ENCODE measurements around the gene SPX. TPM values are rescaled to one million over a fixed set of nuclear protein-coding genes. Genes with fewer than 3 reads are reported as not detected.

The SPX gene
- total RNA-seq, 1 experiment from 2014 or later: 0.39 TPM

GRCh38 chr12:21500786-21501257 is 25.3 kb upstream of the SPX start:
- peak overlapping the region; percentile 91 for H3K4me2 ChIP-seq
- no peaks in the 10 kb centered on the region for H3K9me3 ChIP-seq (ENCODE audit: insufficient read depth, low read depth)
- H3K79me2 ChIP-seq (ENCODE audit: low read depth): peaks cover 56% of the 10 kb centered on the region
- TSS peak; percentile 56 for BruUV-seq (replicated peaks)
- TF ChIP-seq EZH2 (IDR thresholded peaks at IDR 0.05; ENCODE audit: low read depth): no peak
- TF ChIP-seq CTCF (conservative IDR thresholded peaks at IDR 0.05): no peak
- H3K4me1 ChIP-seq (replicated peaks; ENCODE audit: insufficient read depth): peaks cover 28% of the 10 kb centered on the region
- H3K4me3 ChIP-seq: peak overlapping the region; percentile 93
- H3K27ac ChIP-seq: 0 out of 2 replicates have a peak overlapping the region, but pooled peaks have one; percentile 31
- H3K27me3 ChIP-seq (ENCODE audit: insufficient read depth, low read depth): no peaks in the 10 kb centered on the region
- no peaks in the 10 kb centered on the region; the same call in 1 of the 2 replicates for H4K20me1 ChIP-seq (ENCODE audit: insufficient read depth)
- H2AFZ ChIP-seq: peak overlapping the region; percentile 85
- H3F3A ChIP-seq (ENCODE audit: insufficient read depth, low read depth): peaks cover 9% of the 10 kb centered on the region; the same call in 1 of the 2 replicates
- ChIA-PET CTCF (no interaction called here), POLR2A (ENCODE audit: unreplicated experiment) (interaction anchor here (0.6 to 0.7 kb wide), 2 partner anchors 126 to 278 kb away, joined by 3 to 4 read pairs; no protein-coding TSS in a partner anchor)
- H3K9me2 ChIP-seq (ENCODE audit: insufficient read depth): no peaks in the 10 kb centered on the region
- H3K36me3 ChIP-seq (ENCODE audit: low read depth): no peaks in the 10 kb centered on the region
- DNase-seq: no peak
- intact Hi-C loops (cut with micrococcal nuclease; ENCODE audit: unreplicated experiment): loop anchor here (2.0 kb wide), 2 partner anchors 64 to 156 kb away; partner anchors contain the start of genes LDHB and PYROXD1

- H3K27me3 ChIP-seq (ENCODE audit: insufficient read depth, low read depth): no peaks in the 10 kb centered on the region
- peak within 1 kb of the TSS; percentile 94 for H3K4me2 ChIP-seq
- DNase-seq: peak; percentile 93 to 95
- no peaks in the 10 kb centered on the region for H3K9me2 ChIP-seq (ENCODE audit: insufficient read depth)
- H3K4me1 ChIP-seq (replicated peaks; ENCODE audit: insufficient read depth): peaks cover 28% of the 10 kb centered on the region
- H3K36me3 ChIP-seq (ENCODE audit: low read depth): no peaks in the 10 kb centered on the region
- peak within 1 kb of the TSS; percentile 93 for H3K4me3 ChIP-seq
- peak within 1 kb of the TSS; percentile 99 for H2AFZ ChIP-seq
- H3K9me3 ChIP-seq (ENCODE audit: insufficient read depth, low read depth): no peaks in the 10 kb centered on the region
- peak within 1 kb of the TSS; percentile 62 for H3K27ac ChIP-seq
- peaks cover 9% of the 10 kb centered on the region; the same call in 1 of the 2 replicates for H3F3A ChIP-seq (ENCODE audit: insufficient read depth, low read depth)
- BruUV-seq (replicated peaks): no TSS peak
- ChIA-PET POLR2A (ENCODE audit: unreplicated experiment) (interaction anchor here (0.6 to 0.7 kb wide), 2 partner anchors 126 to 277 kb away, joined by 3 to 4 read pairs; no protein-coding TSS in a partner anchor), CTCF (no interaction called here)
- intact Hi-C loops (cut with micrococcal nuclease; ENCODE audit: unreplicated experiment): loop anchor here (2.0 kb wide), 2 partner anchors 65 to 155 kb away; partner anchors contain the start of genes LDHB and PYROXD1
- TF ChIP-seq EZH2 (IDR thresholded peaks at IDR 0.05; ENCODE audit: low read depth) (no peak), CTCF (conservative IDR thresholded peaks at IDR 0.05) (no peak)
- peaks cover 63% of the 10 kb centered on the region for H3K79me2 ChIP-seq (ENCODE audit: low read depth)
- H4K20me1 ChIP-seq (ENCODE audit: insufficient read depth): peaks cover 3% of the 10 kb centered on the region; the same call in 1 of the 2 replicates
Measured at GRCh38 chr12:21501258-21502163, 24.6 kb upstream of the SPX start, which contains the start of the genes GOLT1B and RECQL. Gene GOLT1B (plus strand): TSS chr12:21501789. CDS start chr12:21501924, 135 bp downstream. Gene RECQL (minus strand): TSS chr12:21501635. CDS start chr12:21499570, 2,065 bp downstream.

- Histone ChIP-seq H3K27ac (peak overlapping the region; percentile 62), H3K4me1 (replicated peaks; ENCODE audit: insufficient read depth) (peaks cover 28% of the 10 kb centered on the region), H3K27me3 (ENCODE audit: insufficient read depth, low read depth) (no peaks in the 10 kb centered on the region), H3K9me2 (ENCODE audit: insufficient read depth) (no peaks in the 10 kb centered on the region), H2AFZ (peak overlapping the region; percentile 99), H3K4me3 (peak overlapping the region; percentile 93), H3K9me3 (ENCODE audit: insufficient read depth, low read depth) (no peaks in the 10 kb centered on the region), H4K20me1 (ENCODE audit: insufficient read depth) (peaks cover 3% of the 10 kb centered on the region; the same call in 1 of the 2 replicates), H3F3A (ENCODE audit: insufficient read depth, low read depth) (peaks cover 9% of the 10 kb centered on the region; the same call in 1 of the 2 replicates), H3K79me2 (ENCODE audit: low read depth) (peaks cover 66% of the 10 kb centered on the region), H3K36me3 (ENCODE audit: low read depth) (no peaks in the 10 kb centered on the region), H3K4me2 (peak overlapping the region; percentile 94)
- intact Hi-C loops (cut with micrococcal nuclease; ENCODE audit: unreplicated experiment): no loop called here
- CTCF ChIA-PET: no interaction called here
- TF ChIP-seq CTCF (conservative IDR thresholded peaks at IDR 0.05) (no peak), EZH2 (IDR thresholded peaks at IDR 0.05; ENCODE audit: low read depth) (no peak)
- DNase-seq: no peak
- POLR2A ChIA-PET (ENCODE audit: unreplicated experiment): no interaction called here
- no TSS peak for BruUV-seq (replicated peaks)
Measured at GRCh38 chr12:21502164-21502496, 24.0 kb upstream of the SPX start.

All from PC-9 (cell line).